ENCODE measurements around the gene FBXW11. TPM values are rescaled to one million over a fixed set of nuclear protein-coding genes. Genes with fewer than 3 reads are reported as not detected.

Gene FBXW11
- total and polyA plus RNA-seq, 12 donors, result 6.8 to 89.0 (median 60.3) TPM

- peaks cover 15 to 17% of the 10 kb centered on the region in 2 donors for H3K4me1 ChIP-seq (replicated peaks in 1 of 2)
- 71 to 78% (median 76%) methylated on average over 5 of the region's 5 CpGs for WGBS, 4 donors
- intact Hi-C loops (cut with DNase I), result loop anchor here in 1 of 2 donors (10.0 kb wide), 1 partner anchor 95 kb away; no protein-coding TSS in a partner anchor
Observed at GRCh38 chr5:172009536-172010270, 3.3 kb upstream of the FBXW11 start.

DNA sequence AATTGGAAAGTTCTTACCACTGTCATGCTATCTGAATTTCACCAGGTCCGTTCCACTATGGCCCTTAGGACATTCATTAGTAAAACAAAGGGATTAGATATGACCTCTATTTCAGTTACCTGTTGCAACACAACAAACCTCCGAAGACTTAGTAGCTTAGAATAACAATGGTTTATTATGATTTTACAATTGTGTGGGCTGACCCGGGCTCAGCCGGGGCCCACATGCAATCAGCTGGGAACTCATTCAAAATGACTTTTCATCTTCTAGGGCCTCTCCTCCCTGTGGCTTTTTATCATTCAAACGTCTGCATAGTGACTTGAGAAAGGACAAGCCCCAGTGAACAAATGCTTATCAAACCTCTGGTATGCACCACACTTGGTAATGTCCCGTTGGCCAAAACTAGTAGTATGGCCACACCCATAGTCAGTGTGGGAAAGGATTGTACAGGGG is 2.3 kb upstream of the FBXW11 start:
- no peaks in the 10 kb centered on the region for H3K27me3 ChIP-seq
- no peaks in the 10 kb centered on the region for H3K36me3 ChIP-seq (replicated peaks in 1 of 2)
- 63 to 73% (median 69%) methylated on average over 6 of the region's 6 CpGs for WGBS, 4 donors
- no peak overlapping the region for H3K4me3 ChIP-seq
- H3K4me1 ChIP-seq (replicated peaks in 1 of 2), result peaks cover 25 to 26% of the 10 kb centered on the region in 2 donors
- TF ChIP-seq CTCF (IDR thresholded peaks at IDR 0.05), result no peak
- TF ChIP-seq POLR2A (IDR thresholded peaks at IDR 0.05), result no peak
- DNase-seq, result no peak
- intact Hi-C loops (cut with DNase I), result loop anchor here in 1 of 2 donors (10.0 kb wide), 1 partner anchor 94 kb away; no protein-coding TSS in a partner anchor
- no peaks in the 10 kb centered on the region for H3K9me3 ChIP-seq (replicated peaks in 1 of 3)
- H3K27ac ChIP-seq, result no peak overlapping the region

More at GRCh38 chr5:172009536-172010270, 3.3 kb upstream of the FBXW11 start:
- Histone ChIP-seq H3K9me3 (replicated peaks in 1 of 3) (no peaks in the 10 kb centered on the region), H3K27me3 (no peaks in the 10 kb centered on the region), H3K36me3 (replicated peaks in 1 of 2) (no peaks in the 10 kb centered on the region), H3K4me3 (no peak overlapping the region), H3K27ac (no peak overlapping the region)
- no peak for DNase-seq
- TF ChIP-seq CTCF (IDR thresholded peaks at IDR 0.05), result no peak
- no peak for TF ChIP-seq POLR2A (IDR thresholded peaks at IDR 0.05)

DNA sequence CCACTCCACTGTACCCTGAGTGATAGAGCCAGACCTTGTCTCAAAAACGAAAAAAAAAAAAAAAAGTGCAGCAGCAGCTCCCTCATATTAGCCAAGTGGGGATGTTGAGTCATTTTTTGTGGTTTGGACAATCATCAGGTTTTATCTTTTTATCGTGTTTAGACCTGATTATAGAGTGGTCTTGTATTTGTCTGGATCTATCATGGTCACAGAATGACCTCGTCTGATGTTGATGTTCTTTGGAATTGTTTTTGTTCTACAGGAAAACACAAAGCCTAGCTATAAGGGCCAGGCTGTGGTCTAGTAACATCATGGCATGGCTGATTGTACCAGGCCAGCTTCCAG is 1.6 kb upstream of the FBXW11 start:
- Histone ChIP-seq H3K4me1 (replicated peaks in 1 of 2) (peaks cover 31 to 33% of the 10 kb centered on the region in 2 donors), H3K27me3 (no peaks in the 10 kb centered on the region), H3K27ac (no peak overlapping the region), H3K9me3 (replicated peaks in 1 of 3) (no peaks in the 10 kb centered on the region), H3K4me3 (no peak overlapping the region), H3K36me3 (replicated peaks in 1 of 2) (no peaks in the 10 kb centered on the region)
- 32 to 37% (median 34%) methylated on average over 3 of the region's 3 CpGs for WGBS, 4 donors
- TF ChIP-seq POLR2A (IDR thresholded peaks at IDR 0.05), result no peak
- TF ChIP-seq CTCF (IDR thresholded peaks at IDR 0.05), result no peak
- no peak for DNase-seq
- intact Hi-C loops (cut with DNase I), result loop anchor here in 1 of 2 donors (10.0 kb wide), 1 partner anchor 93 kb away; no protein-coding TSS in a partner anchor

- Histone ChIP-seq H3K36me3 (replicated peaks in 1 of 2) (no peaks in the 10 kb centered on the region), H3K4me3 (peak overlapping the region; percentile 43 to 87 (median 77)), H3K4me1 (replicated peaks in 1 of 2) (peaks cover 37 to 38% of the 10 kb centered on the region in 2 donors), H3K9me3 (replicated peaks in 1 of 3) (no peaks in the 10 kb centered on the region), H3K27me3 (no peaks in the 10 kb centered on the region), H3K27ac (peak overlapping the region; percentile 91 to 98 (median 97))
- intact Hi-C loops (cut with DNase I), result loop anchor here in 1 of 2 donors (10.0 kb wide), 1 partner anchor 93 kb away; no protein-coding TSS in a partner anchor
- 27 to 30% (median 28%) methylated on average over 37 of the region's 37 CpGs for WGBS, 4 donors
- TF ChIP-seq POLR2A (IDR thresholded peaks at IDR 0.05), result no peak
- no peak for TF ChIP-seq CTCF (IDR thresholded peaks at IDR 0.05)
- DNase-seq, result peak in 2 of 7 donors; percentile 22 to 53
Observed at GRCh38 chr5:172007175-172008110, 1.0 kb upstream of the FBXW11 start.

All from adrenal gland (tissue), 12 donors.